T-helper 2 cell treated with Interferon-gamma antibody and Interleukin-4, amounts not matched to agents 5 μg/mL and 100 μg/mL, for 36 hours (primary cell): ENCODE data around the gene NPTN.
"Not testable (repeated sequence)": the region's sequence is repeated elsewhere in the genome, so short reads cannot be mapped to it uniquely, and the experiment has no call there.

Experiments used
- DNase-seq: peaks from one replicate; pipeline ENCODE4 v3.0.0; 2021; ENCODE audit warnings: low spot score
- H3K27ac Mint-ChIP-seq: one replicate; pipeline ENCODE4 v1.8.0; 2021; ENCODE audit warnings: mild to moderate bottlenecking, mixed read lengths
- H3K27me3 Mint-ChIP-seq: one replicate; pipeline ENCODE4 v1.8.0; 2021; ENCODE audit warnings: low read depth, mixed read lengths
- H3K36me3 Mint-ChIP-seq: one replicate; pipeline ENCODE4 v1.8.0; 2021; ENCODE audit warnings: low read depth, mixed read lengths
- H3K4me1 Mint-ChIP-seq: one replicate; pipeline ENCODE4 v1.8.0; 2021; ENCODE audit warnings: low read depth, mixed read lengths
- H3K4me3 Mint-ChIP-seq: one replicate; pipeline ENCODE4 v1.8.0; 2022; ENCODE audit warnings: mild to moderate bottlenecking, moderate library complexity, mixed read lengths
- H3K9me3 Mint-ChIP-seq: one replicate; pipeline ENCODE4 v1.8.0; 2021; ENCODE audit warnings: mixed read lengths

Gene NPTN

GRCh38 chr15:73654659-73655058 lies 21.5 kb upstream of the NPTN start:
- H3K36me3 Mint-ChIP-seq = no peaks in the 10 kb centered on the region
- H3K27ac Mint-ChIP-seq = no peak overlapping the region
- H3K27me3 Mint-ChIP-seq = peaks cover 8% of the 10 kb centered on the region
- no peak for DNase-seq
- H3K4me3 Mint-ChIP-seq = no peak overlapping the region
- peaks cover 6% of the 10 kb centered on the region for H3K9me3 Mint-ChIP-seq
- peaks cover 6% of the 10 kb centered on the region for H3K4me1 Mint-ChIP-seq

DNA sequence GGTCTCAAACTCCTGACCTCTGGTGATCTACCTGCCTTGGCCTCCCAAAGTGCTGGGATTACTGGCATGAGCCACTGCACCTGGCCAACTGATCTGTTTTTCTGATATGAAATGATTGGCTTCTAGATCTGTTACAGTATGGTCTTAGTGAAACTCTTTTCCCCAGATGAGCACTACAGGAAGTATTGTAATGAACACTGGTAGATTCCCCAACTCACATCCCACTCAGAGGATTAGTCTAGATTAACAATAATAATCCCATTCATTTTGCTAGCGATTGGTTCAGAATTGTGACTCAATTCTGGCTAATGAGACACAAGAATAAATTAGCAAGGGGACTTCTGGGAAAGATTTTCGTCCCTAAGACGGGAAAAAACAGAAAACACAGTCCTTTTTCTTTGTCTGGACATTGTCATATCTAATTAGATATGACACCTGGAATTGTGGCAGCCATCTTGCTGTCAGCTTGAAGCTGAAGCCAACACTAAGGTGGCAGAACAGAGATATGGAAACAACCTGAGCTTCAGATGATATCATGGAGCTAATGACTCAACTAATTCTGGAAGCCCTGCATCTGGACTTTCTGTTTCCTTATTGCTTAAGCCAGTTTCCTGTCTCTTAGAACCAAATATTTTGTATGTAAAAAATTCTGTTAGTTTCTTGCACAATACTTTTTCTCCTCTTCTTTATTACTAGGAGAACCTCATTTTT lies 17.4 kb upstream of the NPTN start:
- Mint-ChIP-seq H3K27me3 (peaks cover 2% of the 10 kb centered on the region), H3K4me1 (peaks cover 8% of the 10 kb centered on the region), H3K36me3 (no peaks in the 10 kb centered on the region), H3K4me3 (no peak overlapping the region), H3K9me3 (peaks cover 6% of the 10 kb centered on the region), H3K27ac (no peak overlapping the region)
- DNase-seq = no peak

GRCh38 chr15:73648014-73648295 lies 14.8 kb upstream of the NPTN start:
- H3K9me3 Mint-ChIP-seq = peaks cover 6% of the 10 kb centered on the region
- H3K27me3 Mint-ChIP-seq = peaks cover 2% of the 10 kb centered on the region
- no peaks in the 10 kb centered on the region for H3K36me3 Mint-ChIP-seq
- H3K4me1 Mint-ChIP-seq = peaks cover 8% of the 10 kb centered on the region
- H3K4me3 Mint-ChIP-seq = no peak overlapping the region
- DNase-seq = no peak
- H3K27ac Mint-ChIP-seq = no peak overlapping the region

DNA sequence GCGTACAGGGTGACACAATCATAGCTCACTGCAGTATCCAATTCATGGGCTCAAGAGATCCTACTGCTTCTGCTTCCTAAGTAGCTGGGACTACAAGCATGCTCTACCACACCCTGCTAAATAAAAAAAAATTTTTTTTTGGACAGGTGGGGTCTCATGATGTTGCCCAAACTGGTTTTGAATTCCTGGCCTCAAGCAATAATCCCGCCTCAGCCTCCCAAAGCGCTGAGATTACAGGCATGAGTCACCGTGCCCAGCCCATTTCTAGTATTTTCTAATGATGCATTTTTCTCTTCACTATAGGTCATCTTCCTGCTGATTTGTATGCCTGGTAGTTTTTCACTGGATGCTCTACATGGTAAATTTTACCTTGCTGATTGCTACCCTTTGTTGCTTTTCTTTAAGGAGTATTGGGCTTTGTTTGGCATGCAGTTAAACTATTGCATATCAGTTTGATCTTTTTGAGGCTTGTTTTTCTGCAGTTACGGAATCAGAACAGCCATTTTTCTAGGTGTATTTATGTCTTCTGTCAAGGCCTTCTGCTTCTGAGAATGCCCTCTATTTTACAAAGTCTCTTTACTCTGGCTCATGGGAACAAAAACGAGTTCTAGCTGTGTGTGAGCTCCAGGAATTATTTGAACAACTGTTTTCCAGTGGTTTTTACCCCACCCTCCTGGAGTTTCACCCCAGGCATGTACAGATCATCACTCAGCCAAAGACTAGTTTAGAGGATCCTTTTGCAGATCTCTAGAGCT lies 14.2 kb upstream of the NPTN start:
- H3K27me3 Mint-ChIP-seq = peaks cover 3% of the 10 kb centered on the region
- peaks cover 6% of the 10 kb centered on the region for H3K9me3 Mint-ChIP-seq
- no peak overlapping the region for H3K4me3 Mint-ChIP-seq
- no peak overlapping the region for H3K27ac Mint-ChIP-seq
- peaks cover 8% of the 10 kb centered on the region for H3K4me1 Mint-ChIP-seq
- no peak for DNase-seq
- no peaks in the 10 kb centered on the region for H3K36me3 Mint-ChIP-seq

DNA sequence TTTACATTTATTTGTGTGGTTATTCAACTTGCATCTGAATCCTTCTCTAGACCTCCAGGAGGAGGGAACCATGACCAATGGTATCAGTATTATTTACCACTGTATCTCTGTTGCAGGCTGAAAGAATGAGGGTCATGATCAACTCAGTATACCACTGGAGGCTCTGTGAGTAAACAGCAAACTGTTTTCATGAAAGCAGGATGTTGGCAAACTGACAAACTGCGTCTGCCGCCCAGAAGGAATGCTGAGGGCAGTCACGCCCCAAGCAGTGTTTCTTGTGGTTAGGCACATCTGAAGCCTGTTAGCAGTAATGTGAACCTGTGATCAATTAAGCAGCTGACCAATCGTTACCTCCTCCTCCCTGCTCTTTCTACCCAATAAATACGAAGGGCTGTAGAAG lies 6.3 kb upstream of the NPTN start:
- not testable (repeated sequence) for H3K36me3 Mint-ChIP-seq, H3K27ac Mint-ChIP-seq, H3K4me3 Mint-ChIP-seq, H3K4me1 Mint-ChIP-seq, DNase-seq, H3K9me3 Mint-ChIP-seq
- H3K27me3 Mint-ChIP-seq = peaks cover 37% of the 10 kb centered on the region

DNA sequence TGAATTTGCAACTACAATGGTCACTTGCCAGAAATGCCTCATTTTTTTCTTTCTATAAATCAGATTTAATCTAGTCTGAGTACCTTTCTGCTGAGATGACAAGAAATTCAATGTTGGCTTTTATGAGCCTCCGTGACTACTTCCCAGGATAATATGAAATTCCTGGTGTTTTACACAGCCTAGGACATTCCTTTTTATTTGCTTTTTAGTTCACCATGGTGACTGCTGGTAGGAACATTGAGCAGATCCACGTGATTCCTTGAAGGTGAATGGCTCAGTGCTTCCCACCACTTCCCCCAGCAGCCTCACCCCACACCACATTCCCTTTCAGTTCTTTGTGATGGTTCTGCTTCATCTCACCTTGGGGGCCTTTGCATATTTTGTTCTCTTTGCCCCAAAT lies 4.3 kb upstream of the NPTN start:
- H3K27me3 Mint-ChIP-seq = peaks cover 36% of the 10 kb centered on the region
- no peak for DNase-seq
- H3K4me1 Mint-ChIP-seq = peaks cover 13% of the 10 kb centered on the region
- peaks cover 2% of the 10 kb centered on the region for H3K36me3 Mint-ChIP-seq
- no peak overlapping the region for H3K4me3 Mint-ChIP-seq
- no peak overlapping the region for H3K27ac Mint-ChIP-seq
- H3K9me3 Mint-ChIP-seq = peaks cover 5% of the 10 kb centered on the region

DNA sequence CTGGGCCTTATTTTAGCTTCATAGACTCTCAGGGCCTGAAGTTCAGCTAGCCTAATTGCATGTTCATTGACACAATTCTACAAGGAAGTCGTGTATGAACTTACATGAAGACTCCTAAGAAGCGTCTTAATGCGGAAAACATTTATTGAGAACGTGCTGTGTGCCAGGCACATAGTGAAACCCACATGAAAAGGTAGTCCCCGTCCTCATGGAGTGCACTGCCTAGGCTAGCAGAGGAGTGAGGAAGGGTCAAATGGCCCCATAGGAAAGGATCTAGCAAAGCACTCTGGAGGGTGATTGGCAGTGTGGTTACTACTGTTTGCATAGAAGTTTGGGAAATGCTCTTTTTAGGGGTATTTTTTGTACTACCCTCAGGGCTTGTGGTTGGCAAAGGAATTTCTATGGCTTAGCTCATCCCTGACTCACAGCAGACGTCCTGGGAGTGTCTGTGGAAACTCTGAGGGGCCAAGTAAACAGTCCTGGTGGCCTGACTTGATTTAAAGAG lies 854 bp upstream of the NPTN start:
- Mint-ChIP-seq H3K27ac (peak overlapping the region; percentile 56), H3K9me3 (no peaks in the 10 kb centered on the region), H3K36me3 (no peaks in the 10 kb centered on the region), H3K4me1 (peaks cover 37% of the 10 kb centered on the region), H3K4me3 (peak overlapping the region; percentile 85), H3K27me3 (peaks cover 14% of the 10 kb centered on the region)
- no peak for DNase-seq

- Mint-ChIP-seq H3K27ac (peak overlapping the region; percentile 69), H3K4me3 (peak overlapping the region; percentile 85), H3K27me3 (peaks cover 12% of the 10 kb centered on the region), H3K36me3 (no peaks in the 10 kb centered on the region), H3K9me3 (no peaks in the 10 kb centered on the region), H3K4me1 (peaks cover 41% of the 10 kb centered on the region)
- peak; percentile 27 for DNase-seq
These were observed 525 bp downstream of the NPTN start for GRCh38 chr15:73632670-73633058.

- no peak for DNase-seq
- Mint-ChIP-seq H3K4me1 (peaks cover 41% of the 10 kb centered on the region), H3K27ac (peak overlapping the region; percentile 69), H3K27me3 (peaks cover 8% of the 10 kb centered on the region), H3K9me3 (no peaks in the 10 kb centered on the region), H3K4me3 (peak overlapping the region; percentile 85), H3K36me3 (no peaks in the 10 kb centered on the region)
These were observed 1.1 kb downstream of the NPTN start for GRCh38 chr15:73631915-73632669.

DNA sequence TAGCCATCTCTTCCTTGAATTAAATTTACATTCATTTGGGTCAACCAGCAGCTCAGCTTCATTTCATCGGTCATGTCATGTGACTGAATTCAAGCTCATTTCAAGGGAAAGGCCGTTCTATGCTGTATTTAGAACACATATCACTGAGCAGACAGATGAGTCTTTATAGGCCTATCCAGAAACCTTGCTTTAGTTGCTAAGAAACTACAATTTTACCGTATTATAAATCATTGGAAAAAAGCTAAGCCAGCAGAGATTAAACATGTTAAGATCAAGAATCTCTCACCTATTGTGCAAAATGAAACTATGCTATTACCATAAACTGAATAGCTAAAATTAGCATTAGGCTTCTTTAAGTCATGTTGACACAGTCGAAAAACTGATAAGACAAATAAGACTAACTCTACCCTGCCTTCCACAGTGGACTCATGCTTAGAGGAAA lies 2.2 kb downstream of the NPTN start:
- Mint-ChIP-seq H3K4me1 (peaks cover 35% of the 10 kb centered on the region), H3K9me3 (no peaks in the 10 kb centered on the region)

GRCh38 chr15:73629798-73630429 lies 3.3 kb downstream of the NPTN start:
- DNase-seq = no peak
- Mint-ChIP-seq H3K36me3 (no peaks in the 10 kb centered on the region), H3K4me1 (peaks cover 35% of the 10 kb centered on the region), H3K27me3 (no peaks in the 10 kb centered on the region), H3K27ac (no peak overlapping the region), H3K9me3 (no peaks in the 10 kb centered on the region), H3K4me3 (no peak overlapping the region)

More for the DNA sequence above, 2.2 kb downstream of the NPTN start:
- Mint-ChIP-seq H3K36me3 (no peaks in the 10 kb centered on the region), H3K27ac (no peak overlapping the region), H3K27me3 (peaks cover 2% of the 10 kb centered on the region), H3K4me3 (peak overlapping the region; percentile 44)
- DNase-seq = no peak

DNA sequence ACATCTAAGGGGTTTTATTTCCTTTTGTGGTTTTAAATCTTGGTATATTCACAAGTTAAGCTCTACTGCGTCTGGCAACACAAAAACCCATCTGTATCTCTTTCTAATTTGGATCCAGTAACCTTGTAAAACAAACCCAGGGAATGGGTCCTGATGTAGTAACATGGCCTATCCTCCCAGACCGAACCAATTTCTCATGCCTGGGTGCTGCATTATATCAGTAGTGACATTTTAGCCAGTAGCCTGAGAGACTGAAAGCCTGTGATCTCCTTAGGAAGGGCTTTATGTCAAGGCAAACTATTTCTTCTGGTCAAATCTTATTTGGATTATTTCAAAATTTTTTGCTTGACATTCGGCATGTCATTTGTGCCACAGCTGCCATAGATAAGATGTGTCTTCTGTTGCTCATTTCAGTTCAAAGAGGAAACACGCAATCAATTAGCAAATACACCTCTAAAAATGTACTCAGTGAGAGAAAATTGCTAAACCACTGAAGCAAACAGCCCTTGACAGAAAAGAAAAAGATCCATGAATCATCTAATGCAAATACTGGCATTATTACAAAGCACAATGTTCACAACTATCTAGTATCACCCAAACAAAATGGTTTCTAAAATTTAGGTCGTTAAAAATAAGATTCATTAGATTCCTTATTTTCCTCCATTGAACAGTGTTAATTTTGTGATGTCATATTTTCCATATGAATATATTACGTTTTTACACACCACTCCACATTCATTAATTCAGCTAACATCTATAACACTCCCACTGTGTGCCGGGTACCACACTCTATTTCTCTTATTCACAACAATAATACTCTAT lies 4.0 kb downstream of the NPTN start:
- H3K4me3 Mint-ChIP-seq = no peak overlapping the region
- H3K27ac Mint-ChIP-seq = no peak overlapping the region
- no peak for DNase-seq
- H3K9me3 Mint-ChIP-seq = no peaks in the 10 kb centered on the region
- no peaks in the 10 kb centered on the region for H3K36me3 Mint-ChIP-seq
- H3K27me3 Mint-ChIP-seq = no peaks in the 10 kb centered on the region
- H3K4me1 Mint-ChIP-seq = peaks cover 35% of the 10 kb centered on the region

GRCh38 chr15:73628102-73628501 lies 5.1 kb downstream of the NPTN start:
- peaks cover 30% of the 10 kb centered on the region for H3K4me1 Mint-ChIP-seq
- no peak overlapping the region for H3K27ac Mint-ChIP-seq
- H3K9me3 Mint-ChIP-seq = no peaks in the 10 kb centered on the region
- no peaks in the 10 kb centered on the region for H3K27me3 Mint-ChIP-seq
- no peaks in the 10 kb centered on the region for H3K36me3 Mint-ChIP-seq
- H3K4me3 Mint-ChIP-seq = no peak overlapping the region
- DNase-seq = no peak
